NCI-H345 (cell line): ENCODE measurements around the gene ACVR1B.

Experiments
- DNase-seq: peaks from one replicate; lab custom pipeline; 2025; lab: John Stamatoyannopoulos, UW

The ACVR1B gene

DNA sequence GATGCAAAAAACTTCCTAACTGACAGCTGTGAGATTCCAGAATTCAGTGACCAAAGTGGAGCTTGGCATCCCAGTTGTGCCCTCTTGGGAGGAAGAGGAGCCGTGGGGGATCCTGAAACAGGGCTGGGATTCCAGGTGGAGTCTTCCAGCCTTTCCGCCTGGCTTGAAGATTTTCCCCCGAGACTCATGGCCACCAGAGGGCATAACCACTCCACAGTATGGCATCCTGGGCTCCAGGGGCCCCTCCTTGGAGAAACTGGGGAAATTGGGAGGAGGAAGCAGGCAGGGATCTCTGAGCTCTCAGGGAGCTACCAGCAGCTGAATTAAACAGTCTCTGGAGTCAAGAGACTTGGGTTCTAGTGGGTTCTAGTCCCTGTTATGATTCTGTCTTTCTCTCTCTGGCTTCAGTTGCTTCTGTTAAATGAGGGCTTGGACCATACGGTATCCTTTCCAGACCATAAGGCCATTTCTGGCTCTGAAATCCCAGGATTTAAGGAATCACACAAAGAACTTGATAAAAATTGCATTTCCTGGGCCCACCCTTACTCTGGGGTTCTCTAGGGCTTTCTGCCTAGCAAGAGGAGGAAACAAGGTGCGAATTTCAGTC, 52.6 kb downstream of the ACVR1B start:
- peak; percentile 69 for DNase-seq

DNA sequence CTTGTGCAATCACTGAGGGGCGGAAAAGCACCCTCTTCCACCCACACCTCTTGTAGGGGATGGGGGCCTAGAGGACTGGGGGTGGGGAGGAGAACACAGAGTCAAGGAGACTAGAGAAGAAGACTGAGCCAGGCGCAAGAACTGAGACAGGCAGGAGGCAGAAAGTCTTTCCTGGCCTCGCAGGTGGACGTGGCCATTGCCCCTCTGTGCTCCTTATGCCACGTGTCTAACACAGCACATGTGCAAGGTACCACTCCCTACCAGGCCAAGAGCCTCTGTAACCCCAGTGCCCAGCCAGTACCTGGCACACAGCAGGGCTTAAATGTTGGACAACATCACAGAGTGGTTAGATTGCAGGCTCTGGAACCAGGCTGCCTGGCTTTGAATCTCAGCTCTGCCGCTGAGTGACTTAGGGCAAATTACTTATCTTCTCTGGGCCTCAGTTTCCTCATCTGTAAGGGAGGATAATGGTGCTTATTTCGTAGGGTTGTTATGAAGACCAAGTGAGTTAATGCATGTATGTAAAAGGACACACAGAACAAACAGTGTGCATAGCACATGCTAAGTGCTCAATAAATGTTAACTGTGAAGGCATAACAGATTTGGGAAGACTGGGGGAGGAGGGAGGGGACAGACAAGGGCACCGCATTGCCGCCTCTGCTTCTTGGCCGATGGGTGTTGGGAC, 53.9 kb downstream of the ACVR1B start:
- DNase-seq = no peak

DNA sequence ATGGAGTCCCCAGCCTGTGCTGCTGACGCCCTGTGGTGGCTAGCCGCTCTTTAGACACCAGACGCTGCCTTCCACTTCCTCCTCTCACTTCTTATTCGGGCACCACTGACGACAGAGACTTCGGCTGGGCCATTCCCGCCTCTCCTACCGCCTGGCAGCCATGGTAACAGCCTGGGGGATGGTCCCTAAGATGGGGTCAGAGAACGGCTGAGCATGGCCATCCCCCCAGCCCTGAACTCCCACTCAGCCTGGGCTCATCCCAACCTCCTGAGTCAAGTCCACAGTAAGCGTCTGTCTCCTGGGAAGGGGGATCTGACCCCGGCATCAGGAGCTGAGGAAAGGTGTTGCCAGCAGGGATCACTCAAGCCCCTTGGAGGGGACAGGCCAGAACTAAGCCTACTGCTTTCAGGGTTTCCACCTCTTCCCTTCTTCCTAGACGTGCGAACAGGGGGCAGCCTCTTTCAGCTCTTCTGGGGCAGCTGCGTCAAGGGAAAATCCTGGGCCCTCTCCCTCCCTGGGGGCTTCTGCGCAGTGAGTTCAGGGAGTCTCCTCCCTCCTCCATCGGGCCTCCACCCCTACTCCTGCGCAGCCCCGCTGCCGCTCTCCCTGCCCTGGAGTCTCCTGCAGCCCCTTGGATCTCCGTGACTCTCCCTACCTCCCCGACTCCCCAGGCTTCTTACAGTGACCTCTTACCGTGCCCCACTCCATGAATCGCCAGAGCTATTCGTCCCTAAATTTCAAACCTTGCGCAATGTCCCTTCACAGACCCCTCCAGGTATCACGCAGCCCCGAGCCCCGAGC, 54.6 kb downstream of the ACVR1B start:
- DNase-seq = peak; percentile 55

DNA sequence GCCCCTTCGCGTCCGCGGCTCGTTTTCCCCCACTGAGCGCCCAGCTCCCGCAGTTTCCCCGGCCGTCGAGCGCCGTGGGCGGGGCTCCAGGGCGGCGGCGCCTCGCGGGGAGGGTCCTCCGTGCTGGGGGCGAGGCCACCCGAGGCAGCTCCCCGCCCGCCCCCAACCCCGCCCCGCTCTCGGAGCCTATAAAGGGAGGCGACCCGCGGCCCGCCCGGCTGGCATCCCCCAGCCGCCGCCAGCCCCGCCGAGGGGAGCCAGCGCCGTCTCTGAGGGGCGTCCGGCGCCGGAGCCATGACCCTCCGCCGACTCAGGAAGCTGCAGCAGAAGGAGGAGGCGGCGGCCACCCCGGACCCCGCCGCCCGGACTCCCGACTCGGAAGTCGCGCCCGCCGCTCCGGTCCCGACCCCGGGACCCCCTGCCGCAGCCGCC, 55.2 kb downstream of the ACVR1B start, which contains the start of gene TAMALIN:
TSS of gene TAMALIN (plus strand) at position 221 of the 432 bp plus-strand sequence. CDS start at position 295, 74 bp downstream.
- DNase-seq = peak; percentile 84

DNA sequence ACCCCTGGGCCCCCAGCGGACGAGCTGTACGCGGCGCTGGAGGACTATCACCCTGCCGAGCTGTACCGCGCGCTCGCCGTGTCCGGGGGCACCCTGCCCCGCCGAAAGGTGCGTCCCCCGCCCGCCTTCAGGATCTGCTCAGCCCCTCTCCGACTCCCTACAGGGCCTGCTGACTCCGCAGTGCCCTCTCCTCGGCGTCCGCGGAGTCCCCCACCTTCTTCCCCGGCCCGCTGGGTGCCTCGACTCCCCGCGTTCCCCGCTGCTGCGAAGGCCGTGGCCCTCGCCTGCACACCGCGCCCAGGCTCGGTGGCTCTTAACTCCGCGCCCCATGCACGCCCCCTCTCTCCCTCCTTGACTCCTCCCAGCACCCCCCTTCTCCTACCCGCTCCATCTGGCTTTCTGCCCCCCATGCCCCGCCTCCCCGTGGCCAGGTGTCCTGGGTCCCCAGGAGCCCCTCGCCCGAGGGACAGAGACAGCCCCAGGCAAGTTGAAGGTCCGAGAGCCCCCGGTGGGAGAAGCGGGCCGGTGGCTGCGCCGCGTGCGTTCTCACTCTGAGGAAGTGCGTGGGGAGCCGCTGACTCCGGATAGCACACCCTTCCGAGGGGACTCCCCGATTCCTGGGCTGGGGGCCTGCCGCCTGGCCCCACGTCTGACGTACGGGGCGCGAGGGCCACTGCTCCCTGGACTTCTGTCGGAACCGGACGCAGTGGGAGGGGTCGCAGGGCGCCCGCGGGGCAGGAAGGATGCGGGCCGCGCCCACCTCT, 55.8 kb downstream of the ACVR1B start:
- peak; percentile 37 for DNase-seq

DNA sequence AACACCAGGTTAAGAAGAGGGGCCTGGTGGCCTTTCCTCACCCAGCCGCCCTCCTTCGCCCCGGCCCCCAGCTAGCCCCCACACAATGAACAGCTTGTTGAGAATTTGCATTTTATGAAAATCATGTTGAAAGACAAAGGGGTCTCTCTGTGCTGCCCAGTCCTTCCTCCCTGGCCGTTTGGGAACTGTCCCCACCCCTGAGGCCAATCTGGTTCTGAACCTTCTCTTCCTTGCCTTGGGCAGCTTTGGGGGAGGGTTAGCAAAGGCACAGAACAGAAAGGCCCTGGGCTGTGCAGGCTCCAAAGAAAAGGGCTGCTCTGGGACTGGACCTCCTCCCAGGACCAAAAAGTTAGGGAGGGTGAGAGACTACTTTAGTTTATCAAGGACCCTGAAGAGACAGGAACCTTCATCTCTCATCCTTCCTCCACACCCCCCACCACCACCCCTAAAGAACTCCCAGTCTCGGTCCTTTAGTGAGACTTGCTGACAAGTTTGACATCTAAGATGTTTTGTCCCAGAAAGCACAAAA, 56.5 kb downstream of the ACVR1B start:
- DNase-seq = no peak

DNA sequence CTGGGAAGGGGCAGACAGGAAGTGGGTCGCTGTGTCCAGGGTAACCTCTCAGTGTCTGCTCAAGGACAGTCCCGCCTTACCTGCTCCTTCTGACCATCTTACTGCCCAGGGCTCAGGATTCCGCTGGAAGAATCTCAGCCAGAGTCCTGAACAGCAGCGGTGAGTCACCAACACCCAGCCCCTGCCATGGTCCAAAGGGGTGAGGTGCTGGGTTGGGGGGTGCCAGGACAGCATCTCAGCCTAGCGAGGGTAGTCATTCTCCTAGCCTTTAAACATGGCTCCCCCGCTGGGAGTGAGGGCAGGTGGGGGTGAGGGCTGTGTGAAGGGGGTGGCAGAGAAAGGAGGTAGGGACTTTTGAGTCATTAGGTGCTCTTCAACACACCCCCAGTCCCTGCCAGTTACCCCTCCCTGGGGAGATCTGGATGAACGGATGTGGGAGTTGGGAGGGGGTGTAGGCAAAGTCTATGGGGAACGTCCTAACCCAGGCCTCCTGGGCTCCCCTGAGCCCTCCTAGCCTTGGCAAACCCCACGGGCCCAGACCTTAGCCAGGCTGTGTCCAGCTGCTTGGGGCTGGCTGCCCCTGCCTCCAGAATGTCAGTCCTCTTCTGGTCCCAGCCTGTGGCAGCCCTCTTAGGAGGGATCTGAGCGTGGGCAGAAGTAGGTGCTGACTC, 57.7 kb downstream of the ACVR1B start:
- no peak for DNase-seq

DNA sequence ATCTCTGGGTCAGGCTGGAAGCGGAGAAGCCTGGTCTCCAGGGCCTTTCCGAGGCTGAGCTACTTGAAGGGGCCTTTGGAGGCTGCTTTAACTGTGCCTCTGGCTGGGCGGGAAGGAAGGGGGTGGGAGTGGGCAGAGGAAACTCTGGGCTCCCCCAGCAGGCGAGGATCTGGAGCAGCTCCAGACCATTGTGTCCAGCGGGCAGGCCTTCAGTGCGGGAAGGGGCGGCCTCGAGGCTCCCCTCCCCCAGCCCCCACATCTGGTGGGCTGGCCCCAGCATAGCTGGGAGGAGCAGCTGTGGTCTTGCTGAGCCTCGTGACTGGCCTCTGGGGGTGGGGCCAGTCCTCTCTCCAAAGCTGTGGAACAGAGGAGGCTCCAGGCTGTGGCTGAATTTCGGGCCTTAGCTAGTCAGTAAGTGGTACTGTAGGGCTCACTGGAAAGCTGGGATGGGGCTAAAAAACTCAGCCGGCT, 58.7 kb downstream of the ACVR1B start:
- DNase-seq = no peak

DNA sequence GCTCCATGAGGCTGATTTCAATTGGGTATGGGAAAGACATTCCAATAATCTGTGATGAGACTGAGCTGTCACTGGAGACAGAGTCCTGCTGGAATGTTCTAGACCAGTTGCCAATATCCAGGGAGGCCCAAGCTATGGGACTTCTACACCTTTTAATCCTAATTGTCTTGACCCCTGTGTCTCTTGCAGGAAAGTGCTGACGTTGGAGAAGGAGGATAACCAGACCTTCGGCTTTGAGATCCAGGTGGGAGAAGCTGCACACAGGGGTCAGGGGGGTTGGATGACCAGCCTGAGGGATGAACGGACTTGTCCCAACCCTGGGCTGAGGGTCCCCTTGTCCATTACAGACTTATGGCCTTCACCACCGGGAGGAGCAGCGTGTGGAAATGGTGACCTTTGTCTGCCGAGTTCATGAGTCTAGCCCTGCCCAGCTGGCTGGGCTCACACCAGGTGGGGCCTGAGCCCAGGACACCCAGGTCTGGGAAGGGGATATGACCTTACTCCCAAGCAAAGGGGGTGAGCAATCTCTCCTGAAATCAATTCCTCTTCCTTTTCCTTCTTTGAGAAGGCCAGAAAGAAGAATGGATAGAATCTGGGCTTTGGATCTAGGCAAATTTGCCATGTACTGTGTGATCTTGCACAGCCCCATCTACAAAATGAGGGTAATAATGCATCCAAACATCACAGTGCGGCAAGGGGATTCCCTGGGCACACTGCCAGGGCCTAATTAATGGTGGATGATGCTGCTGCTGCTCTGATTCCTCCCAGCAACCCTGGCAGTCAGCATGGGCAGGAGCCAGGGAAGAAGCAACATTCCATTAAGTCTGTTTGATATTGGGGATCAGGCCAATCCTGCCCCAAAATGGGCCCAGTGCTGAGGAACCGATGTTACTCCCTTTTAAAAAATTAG, 59.4 kb downstream of the ACVR1B start:
- DNase-seq = no peak

DNA sequence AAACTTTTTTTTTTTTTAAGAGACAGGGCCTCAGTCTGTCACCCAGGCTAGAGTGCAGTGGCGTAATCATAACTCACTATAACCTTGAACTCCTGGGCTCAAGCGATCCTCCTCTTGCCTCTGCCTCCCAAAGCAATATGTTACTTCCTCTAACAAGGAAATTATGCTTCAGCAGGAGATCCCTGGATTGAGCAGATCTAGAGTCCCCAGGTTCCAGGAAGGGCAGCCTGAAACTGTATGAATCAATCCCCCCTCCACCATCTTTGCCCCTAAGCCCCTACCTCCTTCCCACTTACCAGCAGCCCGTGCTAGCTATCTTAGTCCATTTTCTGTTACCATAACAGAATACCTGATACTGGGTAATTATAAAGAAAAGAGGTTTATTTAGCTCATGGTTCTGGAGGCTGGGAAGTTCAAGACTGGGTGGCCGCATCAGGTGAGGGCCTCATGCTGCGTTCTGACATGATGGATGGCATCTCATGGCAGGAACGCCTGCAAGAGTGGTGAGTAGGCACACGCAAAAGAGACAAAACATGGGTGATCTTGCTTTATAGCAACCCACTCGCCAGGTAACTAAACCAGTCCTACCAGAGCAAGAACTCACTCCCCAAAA, 60.2 kb downstream of the ACVR1B start:
- no peak for DNase-seq

DNA sequence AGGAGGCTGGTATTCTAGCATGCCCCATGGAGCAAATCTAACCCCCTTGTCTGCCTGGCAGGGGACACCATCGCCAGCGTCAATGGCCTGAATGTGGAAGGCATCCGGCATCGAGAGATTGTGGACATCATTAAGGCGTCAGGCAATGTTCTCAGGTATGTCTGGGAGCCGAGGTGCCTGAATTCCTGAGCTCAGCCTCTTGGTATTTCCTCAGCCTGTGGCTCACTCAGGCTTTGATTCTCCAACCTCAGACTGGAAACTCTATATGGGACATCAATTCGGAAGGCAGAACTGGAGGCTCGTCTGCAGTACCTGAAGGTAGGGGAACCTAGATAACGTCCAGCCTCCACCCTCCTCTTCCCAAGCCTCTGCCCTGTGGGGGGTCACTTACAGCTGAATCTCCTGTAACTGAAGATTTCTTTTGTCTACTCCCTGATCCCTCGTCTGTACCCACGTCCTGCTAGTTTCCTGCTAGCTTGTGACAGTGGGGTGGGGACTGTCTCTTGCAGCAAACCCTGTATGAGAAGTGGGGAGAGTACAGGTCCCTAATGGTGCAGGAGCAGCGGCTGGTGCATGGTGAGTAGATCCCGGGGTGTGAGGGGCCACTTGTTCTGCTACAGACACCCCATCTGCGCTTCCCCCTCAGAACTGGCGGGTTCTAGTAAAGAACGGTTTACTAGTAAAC, 62.3 kb downstream of the ACVR1B start:
- DNase-seq = no peak

DNA sequence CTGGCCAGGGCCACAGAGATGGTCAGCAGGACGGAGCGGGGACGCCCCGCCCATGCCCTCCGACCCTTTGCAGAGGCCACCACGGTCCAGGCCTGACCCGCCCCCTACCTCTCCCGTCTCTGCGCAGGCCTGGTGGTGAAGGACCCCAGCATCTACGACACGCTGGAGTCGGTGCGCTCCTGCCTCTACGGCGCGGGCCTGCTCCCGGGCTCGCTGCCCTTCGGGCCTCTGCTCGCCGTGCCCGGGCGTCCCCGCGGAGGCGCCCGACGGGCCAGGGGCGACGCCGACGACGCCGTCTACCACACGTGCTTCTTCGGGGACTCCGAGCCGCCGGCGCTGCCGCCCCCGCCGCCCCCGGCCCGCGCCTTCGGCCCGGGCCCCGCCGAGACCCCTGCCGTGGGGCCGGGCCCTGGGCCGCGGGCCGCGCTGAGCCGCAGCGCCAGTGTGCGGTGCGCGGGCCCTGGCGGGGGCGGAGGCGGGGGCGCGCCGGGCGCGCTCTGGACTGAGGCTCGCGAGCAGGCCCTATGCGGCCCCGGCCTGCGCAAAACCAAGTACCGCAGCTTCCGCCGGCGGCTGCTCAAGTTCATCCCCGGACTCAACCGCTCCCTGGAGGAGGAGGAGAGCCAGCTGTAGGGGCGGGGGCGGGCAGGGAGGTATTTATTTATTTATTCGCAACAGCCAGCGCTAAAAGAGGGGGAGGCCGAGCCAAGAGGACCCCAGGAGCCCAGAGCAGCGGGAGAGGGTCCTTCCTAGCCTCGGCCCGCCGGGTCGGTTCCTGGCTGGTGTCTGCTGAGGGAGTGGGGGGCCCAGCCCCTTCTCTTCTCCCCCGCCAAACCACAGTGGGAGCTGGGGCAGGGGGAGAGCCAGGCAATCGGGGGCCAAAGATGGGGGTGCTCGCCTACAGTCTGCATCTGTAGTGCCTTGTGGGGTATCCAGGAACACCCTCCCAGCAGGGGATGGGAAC, 63.4 kb downstream of the ACVR1B start:
- no peak for DNase-seq

DNA sequence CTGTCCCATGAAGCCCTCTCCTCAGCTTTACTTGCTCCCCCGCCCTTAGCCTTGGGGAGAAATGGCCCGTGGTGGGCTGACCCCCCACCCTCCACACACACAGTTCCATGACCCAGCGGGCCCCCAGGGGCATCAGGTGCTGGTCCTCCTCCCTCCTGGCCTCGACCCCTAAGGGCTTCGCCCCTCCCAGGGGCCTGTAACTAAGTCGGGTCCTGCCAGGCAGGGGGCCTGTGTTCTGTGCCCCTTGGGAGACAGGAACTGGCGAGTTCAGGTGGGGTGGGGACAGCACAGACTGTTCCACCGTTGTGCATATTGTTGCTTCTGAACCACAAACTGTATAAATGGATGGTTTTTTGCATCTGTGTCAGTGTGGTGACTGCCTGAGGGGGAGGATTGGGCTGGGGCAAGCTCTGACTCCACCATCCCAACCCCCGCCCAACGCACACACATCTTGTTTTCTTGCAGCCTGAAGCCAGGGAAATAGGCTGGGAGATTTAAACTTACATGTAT, 64.1 kb downstream of the ACVR1B start:
- DNase-seq = no peak

DNA sequence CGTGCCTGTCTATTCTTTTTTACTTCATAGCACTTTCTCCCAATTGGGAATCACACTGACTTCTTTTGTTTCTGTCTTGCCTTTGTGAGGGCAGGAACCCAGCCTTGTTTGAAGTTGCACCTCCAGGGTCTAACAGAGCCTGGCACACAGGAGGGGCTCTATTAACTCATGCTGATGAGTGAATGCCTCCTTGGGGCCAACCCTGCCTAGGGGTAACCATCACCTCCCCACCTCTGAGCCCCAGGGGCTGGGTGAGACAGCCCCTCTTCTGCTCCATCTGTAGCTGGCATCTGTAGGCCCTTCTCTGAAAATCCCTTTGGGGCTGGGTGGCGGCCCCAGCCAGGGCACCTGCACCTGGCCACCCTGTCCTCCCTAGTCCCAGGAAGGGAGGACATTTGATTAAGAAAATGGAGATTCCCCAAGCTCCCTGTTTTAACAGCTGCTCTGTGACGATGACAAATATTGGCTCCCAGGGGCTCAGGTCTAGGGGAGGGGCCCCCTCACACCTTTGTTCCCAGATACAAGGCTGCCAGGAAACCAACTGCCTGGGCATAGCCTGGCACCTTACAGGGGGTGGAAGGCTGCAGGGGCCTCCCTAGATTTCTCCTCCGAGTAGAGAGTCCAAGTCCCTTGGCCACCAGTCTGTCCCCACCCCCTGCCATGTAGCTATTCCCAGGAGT, 67.1 kb downstream of the ACVR1B start:
- DNase-seq = peak; percentile 81

DNA sequence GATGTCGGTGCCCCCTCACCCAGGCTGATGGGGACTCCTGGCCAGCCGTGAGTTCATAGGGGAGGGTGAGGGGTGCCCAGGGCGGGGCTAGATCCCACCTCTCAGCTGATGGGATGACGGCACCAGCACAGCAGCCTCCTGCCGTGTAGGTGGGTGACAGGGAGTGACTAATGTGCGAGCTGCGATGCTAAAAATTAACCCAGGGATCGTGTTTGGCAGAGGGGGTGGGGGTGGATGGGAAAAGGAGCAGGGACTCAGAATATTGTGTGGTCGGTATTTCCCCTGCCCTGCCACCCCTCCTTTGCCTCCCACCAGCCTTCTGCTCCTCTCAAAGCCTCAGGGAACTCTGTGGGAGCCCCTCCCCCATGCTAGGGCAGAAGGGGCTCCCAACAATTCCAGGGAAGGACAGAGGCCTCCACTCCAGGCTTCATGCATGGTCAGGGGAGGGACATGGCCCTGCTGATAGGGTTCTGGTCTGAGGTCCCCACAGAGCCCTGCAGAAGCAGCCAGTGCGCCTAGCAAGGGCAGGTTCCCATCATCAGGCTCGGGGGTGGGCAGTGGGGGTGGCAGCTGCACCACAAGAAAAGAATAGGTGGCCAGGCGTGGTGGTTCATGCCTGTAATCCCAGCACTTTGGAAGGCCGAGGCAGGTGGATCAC, 67.7 kb downstream of the ACVR1B start:
- peak; percentile 68 for DNase-seq

DNA sequence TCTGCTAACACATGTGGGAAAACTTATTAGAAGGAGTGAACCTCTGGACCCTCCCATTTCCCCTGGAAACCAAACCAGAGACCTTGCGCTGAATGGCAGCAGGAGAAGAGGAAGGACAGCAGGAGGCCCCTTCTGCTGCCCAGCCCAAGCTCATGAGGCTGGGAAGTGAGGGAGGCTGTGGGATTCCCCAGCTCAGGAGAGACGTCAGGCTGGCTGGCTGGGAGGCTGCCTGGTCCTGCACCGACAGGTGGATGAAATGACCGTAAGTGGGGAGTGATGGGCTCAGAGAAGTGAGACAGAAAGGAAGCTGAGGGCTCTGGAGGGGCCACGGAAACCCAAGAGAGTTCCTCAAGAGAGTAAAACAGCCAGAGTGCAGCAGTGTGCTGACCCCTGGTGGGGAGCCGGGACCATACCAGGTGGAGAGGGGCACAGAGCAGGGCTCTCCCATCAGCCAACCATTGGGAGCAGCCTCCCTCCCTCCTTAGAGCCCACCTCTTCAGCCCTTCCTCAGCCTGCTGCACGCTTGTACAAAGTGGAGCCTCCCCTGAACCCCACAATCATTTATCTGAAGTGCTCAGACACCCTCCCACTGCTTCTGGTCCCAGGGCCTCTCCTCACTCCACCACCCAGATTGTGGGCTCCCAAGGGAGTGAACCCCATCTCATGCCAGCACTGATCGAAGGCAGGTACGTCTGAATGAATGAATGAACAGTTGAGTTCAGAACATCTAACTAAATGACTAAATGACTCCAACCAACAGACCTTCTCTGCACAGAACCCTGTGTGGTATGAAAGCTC, 69.2 kb downstream of the ACVR1B start:
- DNase-seq = peak; percentile 69
